Lung microvascular endothelial cell (primary cell): ENCODE data around the gene PRR23C. TPM values are rescaled to one million over a fixed set of nuclear protein-coding genes. Genes with fewer than 3 reads are reported as not detected.
"Not testable (repeated sequence)": the region's sequence is repeated elsewhere in the genome, so short reads cannot be mapped to it uniquely, and the experiment has no call there.

ENCODE experiments used
- DNase-seq, 2 donors: peaks; one replicate each; pipeline versions ENCODE4 v3.0.0 to v3.0.0-alpha.2; 2010; ENCODE audit warnings: low read depth in 2 of 2
- total RNA-seq: library from RNA; depleted of rRNA; stranded (reverse); fragments of >200 nt; gene quantifications from 2 replicates; pipeline ENCODE4 v1.2.1, GENCODE V29; 2014

Gene PRR23C
- not detected in 2 replicates for total RNA-seq

DNA sequence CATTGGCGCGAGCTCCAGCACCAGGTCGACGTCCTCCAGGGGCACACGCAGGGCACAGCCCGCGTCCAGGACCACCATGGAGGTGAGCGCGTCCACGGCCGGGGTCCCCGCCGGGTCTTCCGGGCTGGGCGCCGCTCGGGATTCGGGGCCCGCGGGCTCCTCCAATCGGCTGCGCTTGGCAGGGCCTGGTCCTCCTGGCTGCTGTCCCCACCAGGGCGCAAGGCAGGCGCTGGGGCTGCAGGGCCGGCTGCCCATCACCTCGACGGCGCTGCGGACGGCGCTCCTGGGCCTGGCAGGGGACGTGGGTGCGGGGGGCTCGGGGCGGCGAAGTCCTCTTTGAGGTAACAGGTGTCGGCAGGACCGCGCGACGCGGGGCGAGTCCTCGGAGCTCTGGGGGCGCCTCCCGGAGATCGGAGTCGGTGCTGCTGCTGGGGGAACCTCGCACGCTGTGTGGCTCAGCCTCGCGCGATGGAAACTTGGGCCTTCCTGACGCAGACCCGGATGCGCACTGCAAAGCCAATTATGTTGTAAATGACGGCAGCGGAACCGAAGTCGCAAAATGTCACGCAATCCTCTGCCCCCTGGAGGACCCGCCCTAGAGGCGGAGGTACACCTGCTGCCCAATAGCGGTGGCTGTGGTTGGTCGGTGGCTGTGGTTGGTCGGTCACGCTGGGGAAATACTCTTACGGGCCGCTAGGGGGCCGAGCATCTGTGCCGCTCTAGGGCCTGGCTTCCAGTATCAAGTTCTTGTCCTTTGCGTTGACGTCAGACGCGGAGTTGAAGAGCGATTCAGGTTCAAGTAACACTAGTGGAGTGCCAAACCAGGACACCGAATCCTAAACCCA lies at the start of gene PRR23C:
TSS of gene PRR23C (minus strand) at position 527 of the 845 bp plus-strand sequence. CDS start at position 255, 272 bp downstream.
- DNase-seq: no peak

DNA sequence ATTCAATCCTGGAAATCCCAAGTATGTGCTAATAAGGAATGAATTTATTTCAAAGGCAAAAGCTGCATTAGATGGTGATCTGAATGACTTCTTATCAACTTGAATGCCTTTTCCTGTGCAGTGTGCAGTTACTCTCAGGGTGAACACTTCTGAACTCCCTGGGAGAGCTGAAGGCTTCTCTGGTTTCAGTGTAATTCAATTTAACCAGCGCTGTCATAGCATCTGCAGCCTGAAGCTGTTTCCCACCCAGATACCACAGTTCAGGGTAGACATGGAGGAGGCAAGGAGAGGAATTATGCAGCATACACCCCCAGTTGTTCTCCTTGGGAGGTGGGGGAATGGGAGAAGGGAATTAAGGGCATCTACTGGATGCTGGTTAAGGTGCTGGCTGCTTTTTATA lies 49.1 kb upstream of the PRR23C start:
- no peak for DNase-seq

DNA sequence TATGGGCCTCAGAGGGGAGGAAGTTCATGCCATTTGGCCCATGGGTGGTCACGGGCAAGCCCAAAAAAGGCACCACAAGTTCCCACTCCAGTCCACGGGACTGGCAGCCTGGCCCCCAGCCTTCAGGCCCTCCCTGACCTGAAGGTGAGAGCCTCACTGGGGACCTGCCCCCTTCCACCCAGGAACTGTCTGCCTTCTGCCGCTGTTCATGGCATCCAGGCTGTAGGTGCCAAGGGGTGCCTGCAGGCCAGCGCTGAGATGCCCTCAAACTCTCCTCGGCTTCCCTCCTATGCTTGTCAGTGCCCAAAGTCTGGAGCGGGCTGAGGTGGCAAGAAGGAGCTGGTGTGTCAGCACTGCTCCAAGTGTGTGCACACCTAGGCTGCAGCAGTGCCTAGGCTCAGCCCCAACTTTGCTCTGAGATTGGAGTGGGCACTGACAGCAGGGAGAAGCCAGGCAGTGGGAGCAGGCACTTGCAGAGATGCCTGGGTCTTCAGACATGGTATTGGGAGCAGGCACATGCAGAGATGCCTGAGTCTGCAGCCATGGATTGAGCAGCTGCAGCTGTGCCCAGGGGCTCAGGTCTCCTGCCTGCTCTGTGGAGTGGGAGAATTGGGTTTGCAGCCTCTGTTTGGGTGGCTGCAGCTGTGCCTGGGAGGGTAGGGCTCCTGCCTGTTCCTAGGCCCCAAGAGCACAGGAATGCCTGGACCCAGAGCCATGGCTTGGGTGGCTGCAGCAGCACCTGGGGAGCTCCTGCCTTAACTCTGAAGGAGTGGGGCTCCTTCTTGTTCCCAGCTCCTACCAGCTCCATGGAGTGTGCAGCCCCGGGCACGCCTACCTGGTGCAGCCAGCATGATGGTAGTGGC lies 44.0 kb upstream of the PRR23C start:
- DNase-seq: no peak

DNA sequence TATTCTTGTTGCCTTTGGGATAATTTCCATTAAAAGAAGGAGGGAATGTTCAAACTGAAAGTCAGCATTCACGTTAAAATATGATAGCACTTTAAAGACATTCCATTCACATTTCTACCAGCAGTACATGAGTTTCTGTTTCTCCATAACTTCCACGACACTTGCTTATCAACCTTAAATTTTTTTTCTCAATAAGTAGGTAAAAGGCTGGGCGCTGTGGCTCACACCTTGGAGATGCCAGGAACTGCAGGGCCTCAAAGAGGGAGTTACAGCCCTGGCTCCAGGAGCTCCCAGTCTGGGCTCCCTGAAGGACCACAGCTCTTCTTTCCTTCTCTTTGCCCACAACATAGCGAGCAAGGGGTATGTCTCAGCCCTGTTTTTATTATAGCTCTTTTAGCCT lies 42.9 kb upstream of the PRR23C start:
- DNase-seq: no peak

DNA sequence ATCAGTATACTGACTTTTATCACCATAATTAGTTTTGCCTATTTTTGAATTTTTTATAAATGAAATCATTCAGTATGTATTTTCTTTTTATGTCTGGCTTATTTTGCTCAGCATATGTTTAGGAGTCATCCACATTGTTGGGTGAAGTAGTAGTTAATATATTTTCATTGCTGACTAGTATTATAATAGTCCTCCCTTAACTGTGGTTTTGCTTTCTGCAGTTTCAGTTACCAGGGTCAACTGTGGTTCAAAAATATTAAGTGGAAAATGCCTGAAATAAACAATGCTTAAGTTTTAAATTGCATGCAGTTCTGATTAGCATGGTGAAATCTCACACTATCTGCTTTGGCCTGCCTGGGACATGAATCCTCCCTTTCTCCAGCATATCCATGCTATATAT lies 39.5 kb upstream of the PRR23C start:
- no peak for DNase-seq

DNA sequence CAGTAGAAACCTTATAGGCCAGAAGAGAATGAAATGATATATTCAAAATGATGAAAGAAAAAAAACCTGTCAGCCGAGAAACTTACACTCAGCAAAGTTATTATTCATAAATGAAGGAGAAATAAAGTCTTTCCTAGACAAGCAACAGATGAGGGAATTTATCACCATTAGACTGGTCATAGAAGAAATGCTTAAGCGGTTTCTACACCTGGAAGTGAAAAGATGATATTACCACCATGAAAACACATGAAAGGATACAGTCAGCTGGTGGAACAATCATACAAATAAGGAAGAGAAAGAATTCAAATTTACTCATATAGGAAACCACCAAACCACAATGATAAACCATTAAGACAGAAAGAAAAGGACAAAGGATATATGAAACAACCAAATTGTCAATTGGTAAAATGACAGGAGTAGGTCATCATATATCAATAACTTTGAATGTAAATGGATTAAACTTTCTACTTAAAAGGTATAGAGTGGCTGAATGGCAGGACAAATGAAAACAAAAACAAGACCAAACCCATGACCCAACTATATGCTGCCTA lies 29.9 kb upstream of the PRR23C start:
- DNase-seq: no peak

DNA sequence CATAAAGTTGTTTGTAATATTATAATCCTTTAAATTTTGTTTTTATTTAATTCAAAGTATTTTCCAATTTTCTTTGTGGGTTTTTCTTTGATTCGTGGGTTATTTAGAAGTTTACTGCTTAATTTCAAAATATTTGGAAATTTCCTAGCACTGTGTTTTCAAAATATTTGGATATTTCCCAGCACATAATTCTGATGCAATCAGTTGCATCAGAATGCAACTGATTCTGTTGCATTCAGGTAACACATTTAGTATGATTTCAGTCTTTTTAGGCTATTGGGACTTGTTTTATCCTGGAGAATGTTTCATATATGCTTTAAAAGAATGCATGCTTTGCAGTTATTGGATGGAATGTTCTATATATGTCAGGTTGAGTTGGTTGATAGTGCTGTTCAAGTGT lies 18.2 kb upstream of the PRR23C start:
- DNase-seq: no peak

DNA sequence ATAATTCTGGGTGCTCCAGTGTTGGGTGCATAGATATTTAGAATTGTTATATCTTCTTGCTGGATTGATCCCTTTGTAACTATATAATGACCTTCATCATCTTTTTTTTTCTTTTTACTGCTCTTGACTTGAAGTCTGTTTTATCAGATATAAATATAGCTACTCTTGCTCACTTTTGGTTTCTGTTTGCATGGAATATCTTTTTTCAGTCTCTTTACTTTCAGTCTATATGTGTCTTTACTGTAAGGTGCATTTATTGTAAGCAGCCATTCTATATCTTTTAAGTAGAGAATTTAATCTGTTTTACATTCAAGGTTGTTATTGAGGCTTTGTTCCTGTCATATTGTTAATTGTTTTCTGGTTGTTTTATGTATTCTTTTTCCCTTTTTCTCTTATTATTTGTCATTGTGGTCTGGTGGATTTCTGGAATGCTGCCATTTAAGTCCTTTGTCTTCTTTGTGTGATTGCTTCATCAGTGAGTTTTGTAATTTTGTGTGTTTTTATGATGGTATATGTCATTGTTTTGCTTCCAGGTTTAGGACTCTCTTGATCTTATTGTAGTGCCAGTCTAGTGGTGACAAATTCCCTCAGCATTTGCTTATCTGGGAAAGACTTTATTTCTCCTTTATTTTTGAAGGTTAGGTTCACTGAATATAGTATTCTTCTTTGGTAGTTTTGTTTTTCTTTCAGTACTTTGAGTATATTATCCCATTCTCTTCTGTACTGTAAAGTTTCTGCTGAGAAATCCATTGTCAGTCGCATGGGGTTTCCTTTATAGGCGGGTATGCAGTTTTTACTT lies 8.3 kb upstream of the PRR23C start:
- DNase-seq: no peak

DNA sequence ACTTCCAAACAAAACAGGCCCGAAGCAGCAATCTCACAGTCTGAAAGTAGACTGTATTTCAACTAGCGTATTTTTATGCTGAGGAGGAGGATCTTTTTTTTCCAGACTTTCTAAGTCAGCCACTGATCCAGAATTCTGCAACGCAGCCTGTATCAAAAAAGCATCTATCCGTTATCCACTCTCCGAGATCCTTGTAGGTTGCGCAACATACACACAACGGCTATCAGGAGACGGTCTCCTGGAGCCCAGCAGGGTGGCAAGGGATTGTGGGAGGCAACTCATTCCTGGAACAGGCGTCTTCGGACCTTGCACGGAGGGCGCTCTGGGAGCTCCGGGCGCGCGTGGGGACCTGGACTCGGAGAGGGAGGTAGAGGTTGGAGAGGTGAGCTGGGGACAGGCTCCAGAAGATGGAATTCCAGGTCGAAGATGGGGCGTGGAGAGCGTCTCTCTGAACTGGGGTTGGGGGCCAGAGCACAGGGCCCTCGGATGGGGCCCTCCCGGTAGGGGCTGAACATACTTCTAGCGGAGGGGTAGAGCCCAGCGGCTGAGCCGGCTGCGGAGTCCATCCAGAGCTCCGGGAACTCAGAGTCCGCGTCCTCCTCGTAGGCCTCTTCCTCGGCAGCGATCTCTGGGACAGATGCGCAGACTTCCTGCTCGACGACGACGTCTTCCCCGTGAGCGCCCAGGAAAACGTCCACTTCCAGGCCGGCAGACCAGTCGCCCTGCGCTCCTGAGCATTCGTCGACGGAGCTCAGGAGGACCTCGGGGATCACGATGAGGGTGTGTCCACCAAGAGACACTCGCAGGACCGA lies 932 bp downstream of the PRR23C start:
- DNase-seq: no peak

DNA sequence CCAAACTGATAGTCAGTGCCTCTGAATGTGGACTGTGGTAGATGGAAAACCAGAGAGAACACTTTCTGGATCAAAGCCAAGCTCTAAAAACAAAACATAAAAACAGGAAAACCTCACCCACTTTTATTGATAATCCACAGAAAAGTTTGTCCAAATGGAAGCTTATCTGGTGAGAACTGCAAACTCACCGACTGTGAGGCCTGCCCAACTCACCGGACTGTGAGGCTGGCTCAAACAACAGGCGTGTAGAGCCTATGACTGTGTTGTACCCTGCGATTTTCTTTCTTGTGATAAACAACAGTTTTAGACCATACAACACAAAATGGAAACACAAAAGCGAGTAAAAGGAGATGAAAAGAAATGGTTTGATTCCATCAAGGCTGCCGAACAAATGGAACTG lies 7.2 kb downstream of the PRR23C start:
- no peak for DNase-seq

DNA sequence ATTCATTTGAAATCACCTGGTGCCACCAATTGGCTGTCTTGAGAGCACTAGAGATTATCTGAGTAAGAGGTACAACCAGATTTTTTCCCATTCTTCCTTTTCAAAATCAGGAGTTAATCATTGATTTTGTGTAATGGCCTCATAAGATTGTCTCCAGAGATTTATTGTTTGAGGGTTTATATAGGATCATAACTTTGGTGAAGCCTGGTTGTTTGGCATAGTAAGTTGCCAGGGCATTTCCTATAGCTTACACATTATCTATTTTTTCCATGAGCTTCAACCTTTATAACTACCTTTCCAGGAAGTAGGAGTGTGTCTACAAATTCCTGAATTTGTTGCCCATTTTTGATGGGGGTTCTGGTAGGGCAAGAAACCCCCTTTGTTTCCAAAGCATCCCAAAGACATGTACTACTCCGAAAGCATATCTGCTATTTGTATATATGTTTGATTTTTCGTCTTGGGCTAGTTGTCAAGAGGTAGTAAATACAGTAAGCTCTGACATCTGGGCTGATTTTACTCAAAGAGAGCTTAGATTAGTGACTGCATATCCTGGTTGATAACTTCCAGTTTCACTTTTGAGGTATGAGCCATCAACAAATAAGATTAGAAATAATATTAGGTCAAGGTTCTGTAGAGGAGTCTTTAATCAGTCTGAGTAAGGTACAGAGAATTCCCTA lies 12.2 kb downstream of the PRR23C start:
- no peak for DNase-seq

DNA sequence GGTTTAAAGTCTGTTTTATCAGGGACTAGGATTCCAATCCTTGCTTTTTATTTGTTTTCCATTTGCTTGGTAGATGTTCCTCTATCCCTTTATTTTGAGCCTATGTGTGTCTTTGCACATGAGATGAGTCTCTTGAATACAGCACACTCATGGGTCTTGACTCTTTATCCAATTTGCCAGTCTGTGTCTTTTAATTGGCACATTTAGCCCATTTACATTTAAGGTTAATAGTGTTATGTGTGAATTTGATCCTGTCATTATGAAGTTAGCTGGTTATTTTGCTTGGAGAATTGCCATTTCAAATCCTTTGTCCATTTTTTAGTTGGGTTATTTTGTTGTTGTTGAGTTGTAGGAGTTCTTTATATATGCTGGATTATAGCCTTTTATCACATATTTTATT lies 14.1 kb downstream of the PRR23C start:
- DNase-seq: not testable (repeated sequence)

DNA sequence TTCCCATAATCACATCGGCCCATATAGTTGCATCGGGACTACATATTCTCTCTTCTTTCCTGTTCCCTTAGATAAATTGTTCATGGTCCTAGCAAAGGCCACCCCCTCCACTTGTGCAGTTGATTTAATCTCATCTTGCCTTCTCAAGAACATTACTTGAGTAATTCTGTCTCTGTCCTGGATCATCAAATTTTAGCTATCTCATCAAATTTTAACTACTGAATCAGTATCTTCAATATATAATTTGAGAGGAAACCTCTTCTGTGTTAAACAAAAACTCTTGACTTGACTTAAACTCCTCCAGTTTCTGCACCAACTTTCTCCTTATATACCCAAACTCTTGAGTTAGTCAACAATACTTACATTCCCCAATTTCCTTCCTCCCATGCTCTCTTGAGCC lies 19.7 kb downstream of the PRR23C start:
- no peak for DNase-seq

DNA sequence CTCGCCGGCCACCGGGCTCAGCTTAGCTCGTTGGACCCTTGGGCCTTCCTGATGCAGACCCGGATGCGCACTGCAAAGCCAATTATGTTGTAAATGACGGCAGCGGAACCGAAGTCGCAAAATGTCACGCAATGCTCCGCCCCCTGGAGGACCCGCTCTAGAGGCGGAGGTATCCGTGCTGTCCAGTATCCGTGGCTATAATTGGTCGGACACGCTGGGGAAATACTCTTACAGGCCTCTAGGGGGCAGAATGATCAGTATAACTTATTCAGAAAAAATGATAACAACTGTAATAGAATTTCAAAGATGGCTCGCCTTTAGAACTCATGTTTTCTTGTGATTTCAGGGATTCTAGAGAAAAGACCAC lies 23.8 kb downstream of the PRR23C start, which contains the start of gene PRR23B:
TSS of gene PRR23B (minus strand) at position 59 of the 367 bp plus-strand sequence. CDS start 265 bp downstream, outside the sequence.
- no peak for DNase-seq

DNA sequence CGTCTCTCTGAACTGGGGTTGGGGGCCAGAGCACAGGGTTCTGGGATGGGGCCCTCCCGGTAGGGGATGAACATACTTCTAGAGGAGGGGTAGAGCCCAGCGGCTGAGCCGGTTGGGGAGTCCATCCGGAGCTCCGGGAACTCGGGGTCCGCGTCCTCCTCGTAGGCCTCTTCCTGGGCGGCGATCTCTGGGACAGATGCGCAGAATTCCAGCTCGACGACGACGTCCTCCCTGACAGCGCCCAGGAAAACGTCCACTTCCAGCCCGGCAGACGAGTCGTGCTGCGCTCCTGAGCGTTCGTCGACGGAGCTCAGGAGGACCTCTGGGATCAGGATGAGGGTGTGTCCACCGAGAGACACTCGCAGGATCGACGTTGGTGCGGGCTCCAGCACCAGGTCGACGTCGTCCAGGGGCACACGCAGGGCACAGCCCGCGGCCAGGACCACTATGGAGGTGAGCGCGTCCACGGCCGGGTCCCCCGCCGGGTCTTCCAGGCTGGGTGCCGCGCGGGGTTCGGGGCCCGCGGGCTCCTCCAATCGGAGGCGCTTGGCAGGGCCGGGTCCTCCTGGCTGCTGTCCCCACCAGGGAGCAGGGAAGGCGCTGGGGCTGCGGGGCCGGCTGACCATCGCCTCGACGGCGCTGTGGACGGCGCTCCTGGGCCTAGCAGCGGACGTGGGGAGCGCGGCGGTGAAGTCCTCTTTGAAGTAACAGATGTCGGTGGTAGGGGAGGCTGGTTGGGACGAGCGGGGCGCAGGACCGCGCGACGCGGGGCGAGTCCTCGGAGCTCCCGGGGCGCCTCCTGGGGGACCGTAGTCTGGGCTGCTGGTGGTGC lies 24.4 kb downstream of the PRR23C start:
- DNase-seq: no peak

DNA sequence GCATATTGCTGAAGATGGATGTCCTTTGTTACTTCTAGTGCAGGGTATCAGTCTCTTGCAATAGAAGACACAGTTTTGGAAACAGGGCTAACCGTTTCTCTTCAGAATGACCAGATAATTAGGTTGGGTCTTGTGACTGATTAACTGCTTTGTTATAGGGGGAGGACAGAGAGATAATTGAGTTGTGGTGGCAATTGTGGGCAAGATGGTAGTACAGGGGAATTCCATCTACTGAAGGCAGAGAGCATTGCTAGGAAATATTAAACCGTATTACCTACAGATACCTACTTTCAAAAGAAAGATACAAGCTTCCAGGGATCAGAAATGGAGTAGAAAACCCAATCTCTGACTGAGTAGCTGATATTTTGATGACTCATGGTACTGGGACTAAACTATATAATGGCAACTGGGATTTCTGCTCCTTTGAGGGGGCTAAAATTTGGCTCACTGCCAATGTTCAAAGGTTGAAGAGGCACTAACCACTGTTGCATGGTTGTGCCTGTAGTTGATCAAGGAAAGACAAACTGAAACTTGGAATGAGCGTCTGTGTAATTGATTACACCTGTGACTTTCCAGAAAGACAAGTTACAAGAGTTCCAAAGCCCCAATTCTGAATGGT lies 28.2 kb downstream of the PRR23C start:
- no peak for DNase-seq

DNA sequence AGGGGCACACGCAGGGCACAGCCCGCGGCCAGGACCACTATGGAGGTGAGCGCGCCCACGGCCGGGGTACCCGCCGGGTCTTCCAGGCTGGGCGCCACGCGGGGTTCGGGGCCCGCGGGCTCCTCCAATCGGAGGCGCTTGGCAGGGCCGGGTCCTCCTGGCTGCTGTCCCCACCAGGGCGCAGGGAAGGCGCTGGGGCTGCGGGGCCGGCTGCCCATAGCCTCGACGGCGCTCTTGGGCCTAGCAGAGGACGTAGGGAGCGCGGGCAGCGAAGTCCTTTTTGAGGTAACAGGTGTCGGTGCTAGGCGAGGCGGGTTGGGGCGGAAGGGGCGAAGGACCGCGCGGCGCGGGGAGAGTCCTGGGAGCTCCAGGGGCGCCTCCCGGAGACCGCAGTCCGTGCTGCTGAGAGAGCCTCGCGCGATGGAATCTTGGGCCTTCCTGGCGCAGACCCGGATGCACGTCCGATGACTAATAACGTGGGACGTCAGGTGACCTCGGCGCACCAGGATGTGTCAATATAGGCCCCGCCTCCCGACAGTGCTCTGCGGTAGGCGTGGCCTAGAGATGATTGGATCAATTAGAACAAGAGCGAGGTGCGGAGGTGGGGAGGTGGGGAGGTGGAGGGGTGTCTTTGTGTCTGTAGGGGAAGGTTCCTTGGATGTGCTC lies 38.5 kb downstream of the PRR23C start, which contains the start of gene PRR23A:
TSS of gene PRR23A (minus strand) at position 218 of the 666 bp plus-strand sequence. CDS start at position 218, 0 bp downstream.
- no peak for DNase-seq
